ENCODE measurements around the gene SH2D3C. TPM values are rescaled to one million over a fixed set of nuclear protein-coding genes. Genes with fewer than 3 reads are reported as not detected.

SH2D3C gene
- polyA plus RNA-seq, 4 donors = 10.3 to 17.8 (median 14.1) TPM

- DNase-seq (ENCODE audit: low read depth in 4 of 4, low spot score in 3 of 4) = no peak
Observed at GRCh38 chr9:127746959-127747569, 31.4 kb downstream of the SH2D3C start.

- DNase-seq (ENCODE audit: low read depth in 4 of 4, low spot score in 3 of 4) = no peak
Observed at GRCh38 chr9:127744398-127745110, 33.9 kb downstream of the SH2D3C start.

GRCh38 chr9:127742435-127743088 lies 35.9 kb downstream of the SH2D3C start:
- DNase-seq (ENCODE audit: low read depth in 4 of 4, low spot score in 3 of 4) = peak in 2 of 4 donors; percentile 45 to 73

- DNase-seq (ENCODE audit: low read depth in 4 of 4, low spot score in 3 of 4) = peak in 1 of 4 donors; percentile 62
Observed at GRCh38 chr9:127741831-127742434, 36.5 kb downstream of the SH2D3C start.

GRCh38 chr9:127739614-127740330 lies 38.7 kb downstream of the SH2D3C start:
- DNase-seq (ENCODE audit: low read depth in 4 of 4, low spot score in 3 of 4) = no peak

GRCh38 chr9:127738666-127739065 lies 39.8 kb downstream of the SH2D3C start:
- DNase-seq (ENCODE audit: low read depth in 4 of 4, low spot score in 3 of 4) = no peak

GRCh38 chr9:127735530-127736185 lies 42.8 kb downstream of the SH2D3C start:
- no peak for DNase-seq (ENCODE audit: low read depth in 4 of 4, low spot score in 3 of 4)

- DNase-seq (ENCODE audit: low read depth in 4 of 4, low spot score in 3 of 4) = peak; percentile 87 to 94 (median 92)
Observed at GRCh38 chr9:127734747-127735529, 43.5 kb downstream of the SH2D3C start, which contains the start of gene TOR2A. Gene TOR2A, minus strand, starts transcription at chr9:127735294. Its CDS starts 24 bp downstream, at chr9:127735270.

- DNase-seq (ENCODE audit: low read depth in 4 of 4, low spot score in 3 of 4) = no peak
Observed at GRCh38 chr9:127734247-127734746, 44.2 kb downstream of the SH2D3C start.

GRCh38 chr9:127733614-127734013 lies 44.9 kb downstream of the SH2D3C start:
- DNase-seq (ENCODE audit: low read depth in 4 of 4, low spot score in 3 of 4) = no peak

GRCh38 chr9:127732444-127732843 lies 46.0 kb downstream of the SH2D3C start:
- no peak for DNase-seq (ENCODE audit: low read depth in 4 of 4, low spot score in 3 of 4)

- no peak for DNase-seq (ENCODE audit: low read depth in 4 of 4, low spot score in 3 of 4)
Observed at GRCh38 chr9:127731938-127732337, 46.5 kb downstream of the SH2D3C start.

- no peak for DNase-seq (ENCODE audit: low read depth in 4 of 4, low spot score in 3 of 4)
Observed at GRCh38 chr9:127730799-127731410, 47.6 kb downstream of the SH2D3C start.

GRCh38 chr9:127730262-127730661 lies 48.2 kb downstream of the SH2D3C start:
- DNase-seq (ENCODE audit: low read depth in 4 of 4, low spot score in 3 of 4) = no peak

GRCh38 chr9:127729522-127730256 lies 48.8 kb downstream of the SH2D3C start:
- no peak for DNase-seq (ENCODE audit: low read depth in 4 of 4, low spot score in 3 of 4)

GRCh38 chr9:127728808-127729207 lies 49.7 kb downstream of the SH2D3C start:
- no peak for DNase-seq (ENCODE audit: low read depth in 4 of 4, low spot score in 3 of 4)

GRCh38 chr9:127726871-127727270 lies 51.6 kb downstream of the SH2D3C start:
- no peak for DNase-seq (ENCODE audit: low read depth in 4 of 4, low spot score in 3 of 4)

GRCh38 chr9:127724012-127724411 lies 54.5 kb downstream of the SH2D3C start:
- no peak for DNase-seq (ENCODE audit: low read depth in 4 of 4, low spot score in 3 of 4)
